CD4-positive, alpha-beta T cell (primary cell): ENCODE data around the gene GRIN2A. TPM values are rescaled to one million over a fixed set of nuclear protein-coding genes. Genes with fewer than 3 reads are reported as not detected.

Experiments used
- ATAC-seq: fragments of 200-7000 bp; cut with Tn5 transposase; one replicate; pipeline ENCODE4 v1.10.0; 2022; ENCODE audit warnings: mild to moderate bottlenecking; ENCODE audit not compliant: poor library complexity
- CTCF ChIA-PET: fragments of 350-600 bp; sonication (Branson Sonifier 250); formaldehyde crosslinking; loops from one replicate; lab custom pipeline; 2021; ENCODE audit warnings: antibody characterized with exemption, inconsistent platforms; lab: Charles Lee
- POLR2A ChIA-PET: fragments of 350-600 bp; sonication (Branson Sonifier 250); formaldehyde crosslinking; loops from one replicate; lab custom pipeline; 2021; ENCODE audit warnings: antibody characterized with exemption, inconsistent platforms; lab: Charles Lee
- DNase-seq, 14 experiments: peaks; one replicate each; pipeline ENCODE4 v3.0.0-alpha.2; 2013 to 2020; ENCODE audit warnings: mixed read lengths in 2 of 14
- H3K27ac ChIP-seq, 2 donors: one replicate each; pipeline versions ENCODE4 v1.5.1 to v1.7.0; 2013; ENCODE audit warnings: low read length in 2 of 2, low read depth in 1 of 2, mild to moderate bottlenecking in 1 of 2
- H3K27me3 ChIP-seq, 2 experiments: 1 replicate in 1 of 2; 2 replicates in 1 of 2; pipeline versions ENCODE4 v1.6.1 to v1.7.0; 2013; ENCODE audit warnings: low read length in 2 of 2, control low read depth in 1 of 2, mild to moderate bottlenecking in 1 of 2, moderate library complexity in 1 of 2; ENCODE audit not compliant: insufficient read depth in 2 of 2, control insufficient read depth in 1 of 2
- H3K36me3 ChIP-seq: one replicate; pipeline ENCODE4 v1.6.1; 2013; ENCODE audit warnings: low read length, control low read depth; ENCODE audit not compliant: insufficient read depth
- H3K4me1 ChIP-seq: one replicate; pipeline ENCODE4 v1.6.1; 2013; ENCODE audit warnings: low read length, control low read depth; ENCODE audit not compliant: insufficient read depth
- H3K4me3 ChIP-seq: one replicate; pipeline ENCODE4 v1.5.1; 2013; ENCODE audit warnings: mild to moderate bottlenecking, low read length, moderate library complexity
- H3K9me3 ChIP-seq, 2 experiments: 1 replicate in 1 of 2; 2 replicates in 1 of 2; pipeline versions ENCODE4 v1.6.1 to v1.7.0; 2013; ENCODE audit warnings: low read length in 2 of 2, mild to moderate bottlenecking in 2 of 2, control low read depth in 1 of 2, moderate library complexity in 1 of 2; ENCODE audit not compliant: control insufficient read depth in 1 of 2, insufficient read depth in 1 of 2
- H3K27ac Mint-ChIP-seq: one replicate; pipeline ENCODE4 v1.8.0; 2020; ENCODE audit warnings: mixed read lengths
- H3K27me3 Mint-ChIP-seq: one replicate; pipeline ENCODE4 v1.8.0; 2021; ENCODE audit warnings: mixed read lengths
- H3K36me3 Mint-ChIP-seq: one replicate; pipeline ENCODE4 v1.8.0; 2021; ENCODE audit warnings: low read depth, mixed read lengths
- H3K4me1 Mint-ChIP-seq: one replicate; pipeline ENCODE4 v1.8.0; 2021; ENCODE audit warnings: low read depth, mixed read lengths
- H3K4me3 Mint-ChIP-seq: one replicate; pipeline ENCODE4 v1.8.0; 2020; ENCODE audit warnings: mild to moderate bottlenecking, mixed read lengths
- H3K9me3 Mint-ChIP-seq: one replicate; pipeline ENCODE4 v1.8.0; 2020; ENCODE audit warnings: mixed read lengths
- CTCF ChIP-seq: fragments of 200-600 bp; IDR thresholded peaks from one replicate; pipeline ENCODE4 v1.8.0; 2022; ENCODE audit warnings: antibody characterized with exemption, mild to moderate bottlenecking
- intact Hi-C, 2 experiments: fragments of 100-400 bp; cut with DNase I in 1 of 2; cut with micrococcal nuclease in 1 of 2; formaldehyde crosslinking; loops; one replicate each; pipeline versions ENCODE4 v1.15.1 to v1.9.0; 2023 to 2025; cut with DNase I, micrococcal nuclease
- total RNA-seq, 174 experiments: library from RNA in 2 of 174; stranded (reverse) in 2 of 174; gene quantifications; one replicate each; pipeline ENCODE4 v1.2.3 and lab custom pipeline; 2021 to 2026

GRIN2A gene
- total RNA-seq, 2 experiments from 2014 or later = not detected

- H3K4me1 Mint-ChIP-seq = no peaks in the 10 kb centered on the region
- Histone ChIP-seq H3K27me3 (no peaks in the 10 kb centered on the region), H3K27ac (no peak overlapping the region), H3K9me3 (peaks cover 0 to 3% of the 10 kb centered on the region in 2 experiments), H3K36me3 (no peaks in the 10 kb centered on the region), H3K4me1 (no peaks in the 10 kb centered on the region), H3K4me3 (no peak overlapping the region)
- no peak overlapping the region for H3K4me3 Mint-ChIP-seq
- TF ChIP-seq CTCF = no peak
- no peaks in the 10 kb centered on the region for H3K36me3 Mint-ChIP-seq
- H3K27me3 Mint-ChIP-seq = peaks cover 6% of the 10 kb centered on the region
- ChIA-PET POLR2A (no interaction called here), CTCF (no interaction called here)
- intact Hi-C loops = no loop called here
- no peaks in the 10 kb centered on the region for H3K9me3 Mint-ChIP-seq
- no peak overlapping the region for H3K27ac Mint-ChIP-seq
- ATAC-seq (no peak), DNase-seq (no peak)
Measured at GRCh38 chr16:9823510-9823909, 358.7 kb downstream of the GRIN2A start.

GRCh38 chr16:9821970-9822369 lies 360.3 kb downstream of the GRIN2A start:
- Mint-ChIP-seq H3K36me3 (no peaks in the 10 kb centered on the region), H3K4me3 (no peak overlapping the region), H3K4me1 (no peaks in the 10 kb centered on the region), H3K27ac (no peak overlapping the region), H3K27me3 (peaks cover 6% of the 10 kb centered on the region), H3K9me3 (no peaks in the 10 kb centered on the region)
- DNase-seq (no peak), ATAC-seq (no peak)
- TF ChIP-seq CTCF = no peak
- H3K4me1 ChIP-seq = no peaks in the 10 kb centered on the region
- peaks cover 0 to 3% of the 10 kb centered on the region in 2 experiments for H3K9me3 ChIP-seq
- POLR2A ChIA-PET = no interaction called here
- H3K4me3 ChIP-seq = no peak overlapping the region
- no peaks in the 10 kb centered on the region for H3K27me3 ChIP-seq
- CTCF ChIA-PET = no interaction called here
- intact Hi-C loops = no loop called here
- no peaks in the 10 kb centered on the region for H3K36me3 ChIP-seq
- H3K27ac ChIP-seq = no peak overlapping the region

GRCh38 chr16:9821331-9821730 lies 360.9 kb downstream of the GRIN2A start:
- ChIA-PET CTCF (no interaction called here), POLR2A (no interaction called here)
- intact Hi-C loops = no loop called here
- Mint-ChIP-seq H3K27me3 (peaks cover 6% of the 10 kb centered on the region), H3K4me3 (no peak overlapping the region), H3K4me1 (no peaks in the 10 kb centered on the region), H3K36me3 (no peaks in the 10 kb centered on the region), H3K27ac (no peak overlapping the region), H3K9me3 (no peaks in the 10 kb centered on the region)
- Histone ChIP-seq H3K36me3 (no peaks in the 10 kb centered on the region), H3K4me1 (no peaks in the 10 kb centered on the region), H3K27me3 (no peaks in the 10 kb centered on the region), H3K27ac (no peak overlapping the region), H3K4me3 (no peak overlapping the region), H3K9me3 (peaks cover 0 to 3% of the 10 kb centered on the region in 2 experiments)
- ATAC-seq (no peak), DNase-seq (no peak)
- TF ChIP-seq CTCF = no peak
